Spinal cord (tissue), 10 donors: ENCODE results near the gene L2HGDH. TPM values are rescaled to one million over a fixed set of nuclear protein-coding genes. Genes with fewer than 3 reads are reported as not detected.
A peak's percentile ranks its signal among the peaks of the same experiment; 100 is the strongest.

Experiments
- DNase-seq, 6 donors: peaks; one replicate each; pipeline versions ENCODE4 v3.0.0 to v3.0.0-alpha.2; 2013 to 2015; ENCODE audit warnings: low spot score in 6 of 6, low read depth in 4 of 6
- H3K27ac ChIP-seq: one replicate; pipeline ENCODE4 v1.5.1; 2013; ENCODE audit warnings: low read depth, low read length, control low read depth
- H3K27me3 ChIP-seq: one replicate; pipeline ENCODE4 v1.6.1; 2013; ENCODE audit warnings: low read length; ENCODE audit not compliant: control insufficient read depth, insufficient read depth
- H3K36me3 ChIP-seq: one replicate; pipeline ENCODE4 v1.6.1; 2013; ENCODE audit warnings: low read length; ENCODE audit not compliant: control insufficient read depth, insufficient read depth
- H3K4me1 ChIP-seq: one replicate; pipeline ENCODE4 v1.6.1; 2013; ENCODE audit warnings: low read length; ENCODE audit not compliant: control insufficient read depth, insufficient read depth
- H3K4me3 ChIP-seq: one replicate; pipeline ENCODE4 v1.5.1; 2013; ENCODE audit warnings: low read depth, low read length, control low read depth
- H3K9me3 ChIP-seq: one replicate; pipeline ENCODE4 v1.6.1; 2013; ENCODE audit warnings: low read length; ENCODE audit not compliant: control insufficient read depth, insufficient read depth
- WGBS: methylation state at CpG from one replicate; pipeline ENCODE4 v1.1.5; 2013; ENCODE audit warnings: missing lambda C conversion rate; ENCODE audit not compliant: insufficient coverage; 5-methylcytosine and 5-hydroxymethylcytosine counted together
- polyA plus RNA-seq, 2 donors: library from polyadenylated mRNA; unstranded; fragments of 120-200 nt; gene quantifications; one replicate each; pipeline ENCODE4 v1.2.1, GENCODE V29; 2013; ENCODE audit not compliant: insufficient read length in 2 of 2
- total RNA-seq, 2 donors: library from RNA; depleted of rRNA in 1 of 2; stranded (reverse); fragments of 120-200 nt in 1 of 2; fragments of >200 nt in 1 of 2; gene quantifications; one replicate each; pipeline versions ENCODE4 v1.2.3 to v1.2.4, GENCODE V29; 2013 to 2014
- donor health status: healthy.

The L2HGDH gene
- total and polyA plus RNA-seq, 4 donors: 7.9 to 11.8 (median 8.0) TPM

DNA sequence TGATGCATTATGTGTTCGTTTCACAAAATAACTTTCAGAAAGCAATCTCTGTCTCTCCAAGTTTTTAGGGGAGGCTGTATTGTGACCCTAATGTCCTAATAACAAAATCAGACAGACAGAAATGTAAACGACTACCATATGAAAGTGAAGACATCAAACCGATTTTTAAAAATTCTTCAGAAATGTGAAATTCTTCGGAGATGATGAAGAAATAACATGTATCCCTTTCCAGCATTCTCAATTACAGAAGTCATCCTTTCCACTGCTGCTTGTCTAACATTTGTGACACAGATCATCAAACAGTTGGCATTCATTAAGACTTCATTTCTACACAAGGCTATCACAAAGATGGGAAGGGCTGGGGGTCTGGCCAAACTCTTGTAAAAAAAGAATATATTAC, 41.1 kb upstream of the L2HGDH start:
- no CpG with 5 or more reads among the region's 4 CpGs for WGBS
- no peak overlapping the region for H3K4me3 ChIP-seq
- H3K27ac ChIP-seq: no peak overlapping the region
- peaks cover 4% of the 10 kb centered on the region for H3K36me3 ChIP-seq
- no peaks in the 10 kb centered on the region for H3K9me3 ChIP-seq
- H3K27me3 ChIP-seq: no peaks in the 10 kb centered on the region
- no peaks in the 10 kb centered on the region for H3K4me1 ChIP-seq
- DNase-seq: no peak

DNA sequence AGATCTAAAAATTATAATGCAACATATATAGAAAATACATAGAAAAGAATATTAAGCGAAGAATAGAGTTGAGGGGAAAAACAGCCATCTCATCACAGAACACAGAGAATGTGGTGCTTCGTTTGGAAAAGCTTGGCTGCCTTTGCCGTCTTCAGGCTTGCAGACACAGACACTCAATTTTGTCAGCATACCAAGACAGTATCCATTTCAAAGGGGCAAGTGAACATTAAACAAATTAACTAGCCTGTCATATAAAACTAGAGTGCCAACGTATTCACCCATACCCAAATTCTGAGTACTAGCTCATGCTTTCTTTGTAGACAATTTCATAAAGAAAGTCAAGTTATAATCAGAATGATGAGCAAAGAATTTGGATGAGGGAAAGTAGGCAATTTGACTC, 40.6 kb upstream of the L2HGDH start:
- H3K36me3 ChIP-seq: no peaks in the 10 kb centered on the region
- 47% methylated on average over 2 of the region's 4 CpGs for WGBS
- H3K27ac ChIP-seq: no peak overlapping the region
- no peaks in the 10 kb centered on the region for H3K4me1 ChIP-seq
- no peaks in the 10 kb centered on the region for H3K9me3 ChIP-seq
- H3K4me3 ChIP-seq: no peak overlapping the region
- H3K27me3 ChIP-seq: no peaks in the 10 kb centered on the region
- no peak for DNase-seq

DNA sequence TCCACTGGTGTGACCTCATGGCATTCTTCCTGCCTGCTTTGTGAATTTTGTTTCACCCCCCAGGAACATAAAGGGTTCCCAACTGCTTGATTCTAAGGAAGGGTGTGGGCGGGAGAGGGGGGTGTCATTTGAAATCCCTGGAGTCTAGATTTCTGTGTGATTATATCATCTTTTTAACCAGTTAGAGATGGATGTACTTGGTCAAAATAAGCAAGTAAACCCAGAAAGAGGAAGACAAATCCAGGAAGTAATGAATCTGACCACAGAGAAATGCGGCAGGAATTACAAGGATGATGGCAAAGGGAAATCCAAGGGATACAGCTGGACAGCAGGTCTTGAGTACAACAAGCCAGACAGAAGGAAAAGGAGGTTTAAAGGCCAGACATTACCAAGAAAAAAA, 38.9 kb upstream of the L2HGDH start:
- Histone ChIP-seq H3K4me1 (no peaks in the 10 kb centered on the region), H3K9me3 (no peaks in the 10 kb centered on the region), H3K27me3 (no peaks in the 10 kb centered on the region), H3K4me3 (no peak overlapping the region), H3K36me3 (no peaks in the 10 kb centered on the region), H3K27ac (no peak overlapping the region)
- DNase-seq: no peak
- 100% methylated on average over 2 of the region's 2 CpGs for WGBS

DNA sequence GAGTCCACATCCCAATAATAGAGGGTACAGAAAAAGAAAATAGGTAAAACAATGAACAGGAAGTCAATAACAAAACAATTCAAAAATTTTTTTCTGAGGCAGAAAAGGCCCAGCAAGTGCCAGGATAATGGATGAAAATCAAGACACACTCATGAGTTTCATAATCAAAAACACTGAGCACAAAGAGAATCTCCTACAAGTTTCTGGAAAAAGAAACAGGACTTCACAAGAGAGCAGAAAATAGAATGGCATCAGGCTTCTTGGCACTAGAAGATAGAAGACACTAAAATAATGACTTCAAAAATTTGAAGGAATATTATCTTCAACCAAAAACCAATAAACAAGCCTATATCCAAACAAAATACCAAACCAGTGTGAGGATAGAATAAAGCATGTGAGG, 36.9 kb upstream of the L2HGDH start:
- Histone ChIP-seq H3K27me3 (no peaks in the 10 kb centered on the region), H3K4me3 (no peak overlapping the region), H3K27ac (no peak overlapping the region), H3K9me3 (no peaks in the 10 kb centered on the region), H3K4me1 (peaks cover 3% of the 10 kb centered on the region), H3K36me3 (no peaks in the 10 kb centered on the region)
- no peak for DNase-seq

DNA sequence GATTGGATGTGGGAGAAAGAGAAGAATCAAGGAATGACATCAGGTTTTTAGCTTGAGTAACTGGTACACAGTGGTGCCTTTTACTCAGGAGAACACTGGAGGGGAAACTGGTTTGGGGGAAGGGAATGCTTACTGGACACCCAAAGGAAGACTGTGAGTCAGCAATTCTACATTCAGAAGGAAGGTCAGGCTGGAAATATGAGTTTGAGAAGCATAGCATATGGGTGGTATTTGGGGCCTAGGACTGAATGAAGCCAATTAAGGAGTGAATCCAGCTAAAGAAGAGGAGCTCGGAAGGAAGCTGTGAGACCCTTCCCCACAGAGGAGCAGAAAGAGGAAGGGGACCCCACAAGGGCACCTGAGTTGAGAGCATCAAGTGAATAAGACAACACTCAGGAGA, 35.5 kb upstream of the L2HGDH start:
- 40% methylated on average over 1 of the region's 1 CpG for WGBS
- Histone ChIP-seq H3K36me3 (no peaks in the 10 kb centered on the region), H3K27me3 (no peaks in the 10 kb centered on the region), H3K4me1 (peaks cover 7% of the 10 kb centered on the region), H3K4me3 (no peak overlapping the region), H3K27ac (no peak overlapping the region), H3K9me3 (no peaks in the 10 kb centered on the region)
- no peak for DNase-seq

DNA sequence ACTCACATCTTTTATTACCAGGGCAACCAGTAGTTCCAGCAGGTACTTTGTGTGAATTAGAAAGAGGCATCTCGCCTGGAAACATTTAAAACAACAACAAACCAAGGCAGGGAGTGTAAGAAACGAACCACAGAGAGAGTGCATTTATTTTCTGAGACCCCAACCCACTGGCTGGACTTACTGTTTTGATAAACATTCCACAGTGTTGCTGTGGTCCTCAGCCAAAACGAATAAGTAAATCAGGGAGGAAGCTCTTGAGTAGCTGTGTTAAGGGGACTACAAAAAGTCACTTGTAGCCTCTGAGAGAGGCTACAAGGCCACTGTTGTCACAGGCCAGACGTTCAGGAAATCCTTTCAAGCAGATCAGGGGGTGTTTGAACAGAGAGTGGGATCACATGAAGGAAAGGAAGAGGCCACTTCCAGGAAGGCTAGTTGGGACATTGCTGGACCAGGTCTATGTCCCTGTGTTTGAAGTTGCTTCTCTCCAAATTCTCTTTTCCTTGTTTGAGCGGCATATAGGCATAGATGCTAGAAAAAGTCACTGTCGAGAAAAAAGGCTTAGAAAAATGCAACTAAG, 33.9 kb upstream of the L2HGDH start:
- peaks cover 1% of the 10 kb centered on the region for H3K36me3 ChIP-seq
- no peaks in the 10 kb centered on the region for H3K9me3 ChIP-seq
- peaks cover 8% of the 10 kb centered on the region for H3K4me1 ChIP-seq
- no peaks in the 10 kb centered on the region for H3K27me3 ChIP-seq
- DNase-seq: peak in 4 of 6 donors; percentile 23 to 69 (median 55)
- WGBS: 7% methylated on average over 4 of the region's 6 CpGs
- H3K4me3 ChIP-seq: no peak overlapping the region
- peak overlapping the region; percentile 68 for H3K27ac ChIP-seq

DNA sequence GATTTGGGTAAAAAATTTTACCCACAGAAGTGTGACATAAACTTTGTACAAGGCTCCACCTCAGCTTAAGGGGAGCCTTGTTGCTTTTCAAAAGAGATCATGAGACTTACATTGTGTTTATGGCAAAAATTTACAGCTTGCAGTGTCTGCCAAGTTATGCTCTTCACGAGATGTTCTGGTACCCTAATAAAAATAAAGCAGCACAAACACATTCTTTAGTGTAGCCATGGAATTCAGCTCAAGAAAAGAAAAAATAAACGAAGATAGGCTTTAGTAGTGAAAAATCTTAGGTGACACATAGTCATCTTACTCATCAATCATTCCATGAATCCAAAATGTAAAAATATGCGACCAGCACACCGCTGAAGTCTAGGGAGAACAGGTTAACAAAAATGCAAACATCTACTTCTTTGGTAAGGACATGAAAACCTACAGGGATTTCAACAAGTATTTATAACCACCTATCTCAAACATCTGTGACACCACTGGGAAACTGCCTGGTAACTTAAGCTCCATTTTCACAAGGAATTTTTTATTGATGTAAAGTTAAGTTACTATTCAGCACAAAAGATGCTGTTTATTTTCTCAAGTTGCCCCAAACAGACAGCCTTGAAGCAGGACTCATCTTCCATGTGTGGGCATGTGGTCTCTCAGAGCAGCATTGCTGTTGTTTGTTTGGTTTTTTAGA, 33.0 kb upstream of the L2HGDH start:
- DNase-seq: no peak
- peaks cover 8% of the 10 kb centered on the region for H3K4me1 ChIP-seq

DNA sequence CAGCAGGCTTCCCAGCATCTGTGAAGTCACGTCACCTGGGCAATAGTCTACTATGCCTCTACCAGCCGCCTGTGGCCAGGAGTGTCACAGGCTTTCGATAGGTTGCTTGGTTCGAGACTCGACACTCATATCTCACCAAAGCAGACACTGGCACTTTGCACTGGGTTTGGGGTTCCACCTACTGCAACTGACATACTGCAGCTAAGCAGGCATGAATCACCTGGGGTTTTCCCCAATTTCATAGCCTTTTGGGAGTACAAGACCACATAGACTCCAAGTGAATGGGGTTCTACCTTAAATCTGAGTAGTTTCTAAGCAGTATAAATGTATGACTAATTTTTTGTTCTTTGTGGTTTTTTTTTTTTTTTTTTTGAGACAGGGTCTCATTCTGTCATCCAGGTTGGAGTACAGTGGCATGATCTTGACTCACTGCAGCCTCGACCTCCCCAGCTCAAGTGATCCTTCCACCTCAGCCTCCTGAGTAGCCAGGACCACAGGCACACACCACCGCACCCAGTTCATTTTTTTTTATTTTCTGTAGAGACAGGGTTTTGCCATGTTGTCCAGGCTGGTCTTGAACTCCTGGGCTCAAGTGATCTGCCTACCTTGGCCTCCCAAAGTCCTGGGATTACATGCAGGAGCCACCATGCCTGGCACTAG, 32.2 kb upstream of the L2HGDH start:
- Histone ChIP-seq H3K9me3 (no peaks in the 10 kb centered on the region), H3K27ac (no peak overlapping the region), H3K4me3 (no peak overlapping the region), H3K4me1 (peaks cover 8% of the 10 kb centered on the region), H3K36me3 (peaks cover 2% of the 10 kb centered on the region), H3K27me3 (no peaks in the 10 kb centered on the region)
- whole genome bisulfite sequencing: 89% methylated on average over 5 of the region's 7 CpGs
- no peak for DNase-seq

More for the DNA sequence above, 33.0 kb upstream of the L2HGDH start:
- no peaks in the 10 kb centered on the region for H3K9me3 ChIP-seq
- no peaks in the 10 kb centered on the region for H3K27me3 ChIP-seq
- H3K27ac ChIP-seq: peak overlapping the region; percentile 68
- H3K4me3 ChIP-seq: no peak overlapping the region
- peaks cover 2% of the 10 kb centered on the region for H3K36me3 ChIP-seq
- WGBS: no CpG with 5 or more reads among the region's 4 CpGs

DNA sequence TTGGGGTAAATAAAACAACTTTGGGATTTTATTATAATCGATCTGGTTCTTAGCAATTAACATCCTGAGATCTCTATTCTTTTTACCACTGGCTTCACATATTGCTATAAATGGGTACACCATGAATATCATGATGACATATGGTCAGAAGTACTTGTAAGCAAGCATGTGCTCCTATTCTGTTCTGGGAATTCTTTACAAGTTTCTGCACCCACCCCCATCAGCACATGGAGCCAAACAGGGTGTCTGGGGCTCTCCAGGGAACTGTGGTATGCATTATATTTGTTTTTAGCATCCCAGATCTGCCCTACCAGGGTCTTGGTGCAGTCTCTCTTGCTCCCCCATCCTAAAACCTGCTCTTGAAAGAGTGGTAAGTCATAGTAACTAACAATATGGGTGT, 31.4 kb upstream of the L2HGDH start:
- Histone ChIP-seq H3K9me3 (no peaks in the 10 kb centered on the region), H3K27me3 (no peaks in the 10 kb centered on the region), H3K4me3 (no peak overlapping the region), H3K27ac (no peak overlapping the region), H3K36me3 (peaks cover 2% of the 10 kb centered on the region), H3K4me1 (peaks cover 8% of the 10 kb centered on the region)
- WGBS: no CpG with 5 or more reads among the region's 1 CpG
- DNase-seq: peak in 1 of 6 donors; percentile 21
